K562 (cell line): ENCODE results near the gene DNAH17. TPM values are rescaled to one million over a fixed set of nuclear protein-coding genes. Genes with fewer than 3 reads are reported as not detected.
A peak's percentile ranks its signal among the peaks of the same experiment; 100 is the strongest.

Experiments used
- ATAC-seq: fragments of 200-7000 bp; cut with Tn5 transposase; 3 replicates; pipeline ENCODE4 v1.9.1; 2020; ENCODE audit warnings: moderate library complexity
- BruUV-seq: library from RNA; stranded (reverse); fragments of 400-500 nt; replicated peaks from 2 replicates; lab custom pipeline; 2021; lab: Mats Ljungman, UMichigan
- CTCF ChIA-PET: fragments of 300-600 bp; formaldehyde crosslinking; extraction: SDS; loops from one replicate; lab custom pipeline; 2021; ENCODE audit warnings: low intra/inter-chr PET ratio; lab: Yijun Ruan, JAX
- POLR2A ChIA-PET: fragments of 300-600, 350-650 bp; sonication (Branson Sonifier 250); formaldehyde crosslinking; extraction: SDS; loops from one replicate; lab custom pipeline; 2021; ENCODE audit warnings: antibody characterized with exemption, inconsistent platforms; lab: Yijun Ruan, JAX
- DNase-seq, 4 experiments: peaks; one replicate each; pipeline versions ENCODE4 v3.0.0 to v3.0.0-alpha.2; 2011 to 2018; ENCODE audit warnings: low spot score in 3 of 4, mixed read lengths in 3 of 4; ENCODE audit errors: extremely low read depth in 1 of 4
- FAIRE-seq: peaks from 2 replicates; lab custom pipeline; 2011; peaks lifted over from hg19 to GRCh38; lab: Jason Lieb, UNC
- H2AFZ ChIP-seq: 2 replicates; pipeline ENCODE4 v1.6.0; 2011; ENCODE audit warnings: low read depth, low read length, control low read depth, inconsistent platforms
- H3K27ac ChIP-seq: fragments of 200-600 bp; 3 replicates; pipeline ENCODE4 v1.8.0; 2011; ENCODE audit warnings: low read depth, mild to moderate bottlenecking, control low read depth, inconsistent platforms, low read length, moderate library complexity, mixed read lengths; ENCODE audit errors: extremely low read depth
- H3K27me3 ChIP-seq, 2 experiments: fragments of 300-600 bp in 1 of 2; 2 replicates in 1 of 2; 3 replicates in 1 of 2; pipeline versions ENCODE4 v1.6.0 to v1.8.0; 2011; ENCODE audit warnings: inconsistent platforms in 2 of 2, low read length in 2 of 2, mild to moderate bottlenecking in 1 of 2, mixed read lengths in 1 of 2, moderate library complexity in 1 of 2; ENCODE audit not compliant: control insufficient read depth in 2 of 2, insufficient read depth in 2 of 2
- H3K36me3 ChIP-seq: fragments of 300-600 bp; 3 replicates; pipeline ENCODE4 v1.8.0; 2011; ENCODE audit warnings: mild to moderate bottlenecking, low read length, inconsistent platforms; ENCODE audit not compliant: control insufficient read depth, insufficient read depth
- H3K4me1 ChIP-seq, 2 experiments: fragments of 200-600 bp in 1 of 2; replicated peaks in 1 of 2; 2 replicates in 1 of 2; 3 replicates in 1 of 2; pipeline versions ENCODE4 v1.5.1 to v1.8.0; 2011; ENCODE audit warnings: inconsistent platforms in 2 of 2, low read length in 2 of 2, mild to moderate bottlenecking in 1 of 2, mixed read lengths in 1 of 2, moderate library complexity in 1 of 2; ENCODE audit not compliant: control insufficient read depth in 2 of 2, insufficient read depth in 2 of 2
- H3K4me2 ChIP-seq: 2 replicates; pipeline ENCODE4 v1.6.1; 2011; ENCODE audit warnings: low read length, control low read depth, inconsistent platforms, mixed read lengths; ENCODE audit not compliant: insufficient read depth
- H3K4me3 ChIP-seq: fragments of 200-600 bp; sonication (generic), shearing (Covaris generic); 2 replicates; pipeline ENCODE4 v1.5.1; 2016; ENCODE audit warnings: control low read depth, inconsistent platforms
- H3K79me2 ChIP-seq: fragments of 200-600 bp; 3 replicates; pipeline ENCODE4 v1.8.0; 2011; ENCODE audit warnings: low read length, inconsistent platforms; ENCODE audit not compliant: control insufficient read depth, insufficient read depth
- H3K9ac ChIP-seq, 2 experiments: 2 replicates each; pipeline versions ENCODE4 v1.6.0 to v1.6.1; 2011; ENCODE audit warnings: low read depth in 2 of 2, low read length in 2 of 2, control low read depth in 1 of 2, inconsistent platforms in 1 of 2, mild to moderate bottlenecking in 1 of 2, mixed read lengths in 1 of 2; ENCODE audit not compliant: insufficient read depth in 1 of 2
- H3K9me1 ChIP-seq: one replicate; pipeline ENCODE4 v1.6.0; 2011; ENCODE audit warnings: inconsistent platforms, mild to moderate bottlenecking, low read length, moderate library complexity; ENCODE audit not compliant: control insufficient read depth, insufficient read depth
- H3K9me3 ChIP-seq: replicated peaks from 2 replicates; pipeline ENCODE4 v1.5.1; 2011; ENCODE audit warnings: low read depth, low read length, inconsistent platforms; ENCODE audit not compliant: control insufficient read depth, insufficient read depth
- H4K20me1 ChIP-seq: replicated peaks from 2 replicates; pipeline ENCODE4 v1.6.1; 2011; ENCODE audit warnings: low read length, inconsistent platforms, mixed read lengths; ENCODE audit not compliant: control insufficient read depth, insufficient read depth
- ATF4 ChIP-seq: fragments of 450-650 bp; formaldehyde crosslinking; IDR thresholded peaks from 2 replicates; pipeline ENCODE4 v1.4.0; 2022; ENCODE audit warnings: mild to moderate bottlenecking, moderate library complexity
- ATF7 ChIP-seq: fragments of 450-650 bp; IDR thresholded peaks from 2 replicates; pipeline ENCODE4 v1.7.1; 2014; ENCODE audit warnings: mild to moderate bottlenecking, moderate library complexity
- DPF2 ChIP-seq: fragments of 450-650 bp; IDR thresholded peaks from 2 replicates; pipeline ENCODE4 v1.6.1; 2016
- EP400 ChIP-seq: fragments of 450-650 bp; IDR thresholded peaks from 2 replicates; pipeline ENCODE4 v1.6.1; 2017; ENCODE audit warnings: antibody characterized with exemption, mild to moderate bottlenecking, moderate library complexity
- GABPB2 ChIP-seq: fragments of 250-450 bp; sonication (Bioruptor Pico); conservative IDR thresholded peaks from 2 replicates; pipeline ENCODE4 v1.5.1; 2021; ENCODE audit warnings: mild to moderate bottlenecking
- HLTF ChIP-seq: fragments of 450-650 bp; IDR thresholded peaks from 2 replicates; pipeline ENCODE4 v1.6.1; 2016
- MBD2 ChIP-seq: sonication (generic); IDR thresholded peaks from 2 replicates; pipeline ENCODE4 v1.6.1; 2016; ENCODE audit warnings: low read depth, borderline replicate concordance
- MCM5 ChIP-seq: fragments of 450-650 bp; IDR thresholded peaks from 2 replicates; pipeline ENCODE4 v1.6.1; 2016; ENCODE audit warnings: low read depth
- PATZ1 ChIP-seq: fragments of 250-450 bp; sonication (Bioruptor Pico); IDR thresholded peaks from 2 replicates; pipeline ENCODE4 v1.5.0; 2020; ENCODE audit warnings: mild to moderate bottlenecking, borderline replicate concordance
- RUNX1 ChIP-seq: sonication (generic); IDR thresholded peaks from 2 replicates; pipeline ENCODE4 v1.6.1; 2016; ENCODE audit warnings: antibody characterized with exemption, low read depth
- TRIM28 ChIP-seq: fragments of 450-650 bp; IDR thresholded peaks from 2 replicates; pipeline ENCODE4 v1.6.1; 2017
- TSHZ1 ChIP-seq: fragments of 250-450 bp; sonication (Bioruptor Pico); IDR thresholded peaks from 2 replicates; pipeline ENCODE4 v1.4.0; 2020; ENCODE audit warnings: mild to moderate bottlenecking, moderate library complexity
- ZNF274 ChIP-seq: IDR thresholded peaks from 2 replicates; pipeline ENCODE4 v1.6.1; 2011; ENCODE audit warnings: low read depth, mild to moderate bottlenecking, low read length, moderate library complexity, borderline replicate concordance
- ZNF324 ChIP-seq: fragments of 250-450 bp; sonication (Bioruptor Pico); IDR thresholded peaks from 2 replicates; pipeline ENCODE4 v1.4.0; 2020; ENCODE audit warnings: mild to moderate bottlenecking
- ZNF436 ChIP-seq: fragments of 250-450, 450-650 bp; sonication (Bioruptor Pico); formaldehyde crosslinking; IDR thresholded peaks from 2 replicates; pipeline ENCODE4 v1.7.0; 2020; ENCODE audit warnings: mild to moderate bottlenecking
- WGBS: fragments of 100-300 bp; shearing (Covaris generic); methylation state at CpG from one replicate; pipeline ENCODE4 v1.1.6; 2016; ENCODE audit warnings: low coverage, mixed read lengths; ENCODE audit not compliant: insufficient coverage; ENCODE audit errors: missing lambda C conversion rate; 5-methylcytosine and 5-hydroxymethylcytosine counted together
- in situ Hi-C: fragments of 300-500 bp; cut with MboI; formaldehyde crosslinking; loops from 4 replicates; pipeline ENCODE4 v1.15.0; 2018; ENCODE audit warnings: inconsistent platforms, mixed read lengths
- intact Hi-C: fragments of 100-400 bp; cut with micrococcal nuclease; formaldehyde crosslinking; loops from 2 replicates; pipeline ENCODE4 v1.14.2; 2022
- polyA plus RNA-seq, 8 experiments: library from polyadenylated mRNA; depleted of rRNA in 4 of 8; stranded (reverse) in 5 of 8; unstranded in 3 of 8; fragments of >200 nt; fragmentation: Nextera tagmentation in 2 of 8; fragmentation: Illumina TruSeq in 1 of 8; extraction: Ambion mirVana in 2 of 8; extraction: Trizol in 1 of 8; gene quantifications; 2 replicates each; pipeline versions ENCODE4 v1.2.1 to v1.2.3, GENCODE V29; 2011 to 2014; ENCODE audit warnings: inconsistent platforms in 1 of 8, missing spikeins in 1 of 8
- total RNA-seq, 7 experiments: library from RNA; depleted of rRNA in 6 of 7; stranded (reverse); fragments of >200 nt in 6 of 7; fragmentation: Illumina TruSeq in 2 of 7; extraction: Trizol in 2 of 7; gene quantifications; 2 replicates each; pipeline versions ENCODE4 v1.2.1 to v1.2.3, GENCODE V29; 2011 to 2021; ENCODE audit warnings: low replicate concordance in 1 of 7

DNAH17 gene
- total and polyA plus RNA-seq, 9 of the 15 experiments (the other 6 are each of a cell fraction or from before 2014, with no cell fraction given) = under 0.01 to 0.06 (median 0.03) TPM; not detected in 5

GRCh38 chr17:78558181-78558850 lies 18.9 kb downstream of the DNAH17 start:
- Histone ChIP-seq H3K27me3 (peaks cover 38 to 72% of the 10 kb centered on the region in 2 experiments), H3K9me1 (no peaks in the 10 kb centered on the region), H3K79me2 (no peaks in the 10 kb centered on the region), H3K4me1 (peaks cover 0 to 4% of the 10 kb centered on the region in 2 experiments; a peak in 1 of 5 replicates), H3K4me2 (no peak overlapping the region), H3K27ac (no peak overlapping the region), H3K9ac (no peak overlapping the region), H3K9me3 (no peaks in the 10 kb centered on the region), H3K4me3 (no peak overlapping the region), H3K36me3 (no peaks in the 10 kb centered on the region), H2AFZ (no peak overlapping the region), H4K20me1 (peaks cover 5% of the 10 kb centered on the region; the same call in 1 of the 2 replicates)
- BruUV-seq = no TSS peak
- no peak for ATAC-seq
- no peak for FAIRE-seq
- WGBS = 16% methylated on average over 10 of the region's 10 CpGs
- in situ Hi-C loops = no loop called here
- DNase-seq = peak in 3 of 4 experiments; percentile 44 to 67 (median 47)
- ChIA-PET POLR2A (interaction anchor here (0.6 to 0.9 kb wide), 5 partner anchors 10 to 1691 kb away, joined by 3 to 4 read pairs (median 3); no protein-coding TSS in a partner anchor), CTCF (no interaction called here)
- intact Hi-C loops = no loop called here
- TF ChIP-seq PATZ1 = no peak
- TF ChIP-seq RUNX1 = no peak
- no peak for TF ChIP-seq HLTF
- peak; percentile 49; the same call in 1 of the 2 replicates for TF ChIP-seq ATF4 (CRISPR knock-in tag)
- TF ChIP-seq MBD2 = no peak
- TF ChIP-seq ZNF324 = no peak
- TF ChIP-seq TRIM28 = no peak
- no peak for TF ChIP-seq MCM5
- no peak for TF ChIP-seq GABPB2
- no peak for TF ChIP-seq ZNF274
- peak; percentile 43 for TF ChIP-seq EP400
- TF ChIP-seq TSHZ1 (CRISPR knock-in tag) = no peak
- 0 out of 2 replicates have a peak, but pooled peaks have one; percentile 40 for TF ChIP-seq DPF2
- TF ChIP-seq ZNF436 (CRISPR knock-in tag) = no peak
- TF ChIP-seq ATF7 = peak; percentile 100
